AG04449 (cell line): Measurements from ENCODE around the gene LKAAEAR1.

Experiments used
- CTCF ChIA-PET: fragments of 350-600 bp; formaldehyde crosslinking; extraction: SDS; loops from one replicate; lab custom pipeline; 2021; ENCODE audit warnings: antibody characterized with exemption; lab: Yijun Ruan, JAX
- POLR2A ChIA-PET: fragments of 400-600, 350-600 bp; formaldehyde crosslinking; extraction: SDS; loops from one replicate; lab custom pipeline; 2020; ENCODE audit warnings: antibody characterized with exemption, inconsistent platforms; lab: Yijun Ruan, JAX
- DNase-seq: peaks from one replicate; pipeline ENCODE4 v3.0.0-alpha.2; 2010; ENCODE audit warnings: low read depth, low spot score
- H3K4me3 ChIP-seq: 2 replicates; pipeline ENCODE4 v1.5.1; 2011; ENCODE audit warnings: low read depth, mild to moderate bottlenecking, control low read depth, low read length
- CTCF ChIP-seq: IDR thresholded peaks from one replicate; pipeline ENCODE4 v1.5.1; 2011; ENCODE audit warnings: mild to moderate bottlenecking, moderate library complexity, low read length, control low read depth, inconsistent platforms; ENCODE audit not compliant: insufficient read depth; ENCODE audit errors: missing control alignments

Gene LKAAEAR1

DNA sequence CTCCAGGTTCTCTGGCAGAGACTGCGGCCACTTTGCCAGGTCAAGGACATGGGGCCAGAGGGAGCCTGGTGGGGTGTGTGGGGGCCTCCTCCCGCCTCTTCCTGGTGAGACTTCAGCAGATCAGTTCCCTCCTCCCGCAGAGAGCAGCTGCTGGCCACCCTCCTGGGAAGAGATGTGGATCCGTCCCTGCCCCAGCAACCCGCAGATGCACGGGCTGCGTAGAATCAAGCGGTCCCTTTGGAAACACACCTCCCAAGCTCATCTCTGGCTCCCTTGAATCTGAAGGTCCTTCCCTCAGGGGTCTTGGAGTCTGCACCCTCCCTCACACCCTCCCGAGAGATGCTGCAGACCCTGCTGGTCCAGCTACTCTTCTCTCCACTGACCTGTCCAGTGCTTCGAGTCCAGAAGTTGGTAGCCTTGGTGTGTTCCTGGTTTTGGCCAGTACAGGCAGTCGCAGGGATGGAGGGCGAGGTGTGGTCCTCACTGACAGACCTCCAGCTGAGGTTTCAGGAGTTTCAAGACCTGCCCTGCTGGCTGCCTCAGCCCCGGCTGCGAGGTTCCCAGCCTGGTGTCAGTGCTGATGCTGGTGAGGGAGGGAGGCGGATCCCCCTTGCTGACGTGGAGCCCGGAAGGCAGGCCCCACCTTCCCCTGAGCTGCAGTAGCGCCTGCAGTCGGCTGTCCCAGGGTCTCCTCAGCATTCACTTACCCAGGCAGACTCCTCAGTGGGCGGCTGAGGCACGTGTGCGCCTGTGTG lies 23.0 kb upstream of the LKAAEAR1 start, which contains the start of gene NPBWR2:
Gene NPBWR2, minus strand, starts transcription at position 585 of the 755 bp plus-strand sequence. CDS start 734 bp downstream, outside the sequence.
- no peak for DNase-seq
- ChIA-PET POLR2A (no interaction called here), CTCF (interaction anchor here (0.7 to 6.6 kb wide), 2 partner anchors 14 to 23 kb away, joined by 3 to 52 read pairs; partner anchors contain the start of gene LKAAEAR1)
- no peak for TF ChIP-seq CTCF
- H3K4me3 ChIP-seq: no peak within 1 kb of the TSS

DNA sequence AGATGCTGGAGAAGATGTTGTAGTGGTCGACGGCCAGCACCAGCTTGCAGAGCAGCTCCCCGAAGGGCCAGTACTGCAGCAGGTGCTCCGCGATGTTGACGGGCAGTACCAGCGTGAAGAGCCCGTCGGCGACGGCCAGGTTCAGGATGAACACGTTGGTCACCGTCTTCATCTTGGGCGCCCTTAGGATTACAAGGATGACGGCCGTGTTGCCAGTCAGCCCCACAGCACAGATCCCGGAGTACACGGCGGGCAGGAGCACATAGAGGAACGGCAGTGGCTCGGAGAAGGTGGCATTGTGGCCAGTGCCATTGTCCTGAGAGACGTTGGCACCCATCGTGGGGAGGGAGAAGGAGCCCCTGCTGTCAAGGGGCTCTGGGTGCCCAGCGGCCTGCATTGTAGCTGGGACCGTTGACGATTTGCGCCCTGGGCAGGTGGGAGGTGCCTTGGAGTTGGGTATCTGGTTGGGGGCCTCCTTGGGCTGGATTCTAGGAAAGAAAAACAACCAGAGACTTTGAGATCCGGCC lies 22.3 kb upstream of the LKAAEAR1 start:
- no peak overlapping the region for H3K4me3 ChIP-seq
- POLR2A ChIA-PET: no interaction called here
- TF ChIP-seq CTCF: no peak
- no peak for DNase-seq
- CTCF ChIA-PET: interaction anchor here (6.6 kb wide), 1 partner anchor 15 kb away, joined by 52 read pairs; no protein-coding TSS in a partner anchor

DNA sequence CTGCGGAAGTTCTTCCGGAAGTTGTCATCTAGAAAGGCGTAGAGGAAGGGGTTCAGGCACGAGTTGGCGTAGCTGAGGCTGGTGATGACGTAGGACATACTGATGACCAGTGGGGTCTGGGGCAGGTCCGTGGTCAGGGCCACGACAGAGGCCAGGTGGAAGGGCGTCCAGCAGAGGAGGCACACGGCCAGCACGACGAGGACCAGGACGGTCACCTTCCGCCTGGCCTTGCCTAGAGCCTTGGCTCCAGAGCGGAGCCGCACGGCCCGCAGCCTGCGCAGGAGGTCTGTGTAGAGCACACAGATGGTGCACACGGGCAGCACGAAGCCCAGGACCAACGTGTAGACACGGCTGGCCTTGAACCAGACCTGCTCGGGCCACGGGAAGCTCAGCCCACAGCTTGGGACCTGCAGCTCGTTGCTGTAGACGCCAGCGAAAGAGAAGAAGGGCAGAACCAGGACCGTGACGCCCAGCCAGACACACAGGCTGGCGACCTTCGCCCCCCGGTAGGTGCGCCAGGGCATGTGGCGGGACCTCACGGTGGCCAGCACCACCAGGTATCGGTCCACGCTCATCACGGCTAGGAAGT lies 21.7 kb upstream of the LKAAEAR1 start:
- ChIA-PET POLR2A (no interaction called here), CTCF (interaction anchor here (6.6 kb wide), 1 partner anchor 15 kb away, joined by 52 read pairs; no protein-coding TSS in a partner anchor)
- no peak overlapping the region for H3K4me3 ChIP-seq
- no peak for DNase-seq
- TF ChIP-seq CTCF: no peak

GRCh38 chr20:64104667-64105451 lies 20.7 kb upstream of the LKAAEAR1 start:
- CTCF ChIA-PET: no interaction called here
- no peak overlapping the region for H3K4me3 ChIP-seq

DNA sequence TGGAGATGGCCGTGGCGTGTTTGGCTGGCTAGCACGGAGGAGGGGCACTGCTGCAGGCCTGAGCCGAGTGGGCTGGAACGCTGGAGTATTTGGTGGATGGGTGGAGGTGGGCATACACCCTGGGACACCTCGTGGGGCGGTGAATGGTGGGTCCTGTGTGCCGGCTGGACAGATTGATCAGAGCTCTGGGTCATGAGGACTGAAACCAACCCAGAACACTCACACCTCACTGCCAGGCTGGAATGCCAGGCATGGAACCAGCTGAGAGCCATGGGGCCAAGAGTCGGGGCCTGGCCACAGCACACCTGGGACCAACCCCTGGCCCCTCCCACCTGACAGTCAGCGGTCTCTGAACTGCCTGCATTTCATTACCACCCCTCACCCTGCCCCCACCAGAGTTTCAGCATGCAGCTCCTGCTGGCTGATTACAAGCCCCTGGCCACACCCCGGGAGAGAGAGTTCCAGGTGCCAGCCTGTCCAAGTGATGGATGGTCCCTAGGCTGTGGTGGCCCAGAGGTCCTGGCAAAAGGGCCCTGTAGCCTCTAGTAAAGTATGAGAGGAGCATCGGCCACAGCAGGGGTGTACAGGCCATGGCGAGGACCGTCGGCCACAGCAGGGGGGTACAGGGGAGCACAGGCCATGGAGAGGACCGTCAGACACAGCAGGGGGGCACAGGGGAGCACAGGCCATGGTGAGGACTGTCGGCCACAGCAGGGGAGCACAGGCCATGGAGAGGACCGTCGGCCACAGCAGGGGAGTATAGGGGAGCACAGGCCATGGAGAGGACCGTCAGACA lies 19.9 kb upstream of the LKAAEAR1 start:
- CTCF ChIA-PET: no interaction called here
- no peak for TF ChIP-seq CTCF

More at GRCh38 chr20:64104667-64105451, 20.7 kb upstream of the LKAAEAR1 start:
- DNase-seq: no peak
- no peak for TF ChIP-seq CTCF
- POLR2A ChIA-PET: no interaction called here

More for the DNA sequence above, 19.9 kb upstream of the LKAAEAR1 start:
- DNase-seq: no peak
- H3K4me3 ChIP-seq: no peak overlapping the region
- POLR2A ChIA-PET: no interaction called here
